GM19468 (cell line): ENCODE results near the gene PPP1R16B.

Experiments
- ATAC-seq: cut with Tn5 transposase; IDR thresholded peaks from one replicate; pipeline ENCODE4 v1.9.1; 2021; ENCODE audit warnings: mild to moderate bottlenecking, moderate library complexity, moderate number of reproducible peaks; ENCODE audit not compliant: unreplicated experiment; ENCODE audit errors: extremely low read depth

The PPP1R16B gene

DNA sequence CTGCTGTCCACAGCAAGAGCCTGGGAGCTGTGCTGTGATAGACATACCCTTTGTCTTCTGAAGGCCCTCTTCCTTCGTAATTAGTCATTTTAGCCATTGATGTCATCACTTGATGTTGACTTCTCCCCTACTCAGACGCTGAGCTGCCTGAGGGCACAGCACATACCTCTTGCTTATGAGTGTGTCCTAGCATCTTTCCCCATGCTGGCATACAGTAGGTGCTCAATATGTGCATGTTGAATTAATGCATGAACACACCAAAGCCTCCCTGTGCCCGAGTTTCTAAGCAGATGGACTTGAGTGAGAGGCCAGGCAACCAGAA is 85.0 kb downstream of the PPP1R16B start:
- no peak for ATAC-seq

- ATAC-seq, result peak; percentile 3
Measured at GRCh38 chr20:38892091-38892981, 86.8 kb downstream of the PPP1R16B start.

- no peak for ATAC-seq
Measured at GRCh38 chr20:38893056-38893564, 87.6 kb downstream of the PPP1R16B start.

DNA sequence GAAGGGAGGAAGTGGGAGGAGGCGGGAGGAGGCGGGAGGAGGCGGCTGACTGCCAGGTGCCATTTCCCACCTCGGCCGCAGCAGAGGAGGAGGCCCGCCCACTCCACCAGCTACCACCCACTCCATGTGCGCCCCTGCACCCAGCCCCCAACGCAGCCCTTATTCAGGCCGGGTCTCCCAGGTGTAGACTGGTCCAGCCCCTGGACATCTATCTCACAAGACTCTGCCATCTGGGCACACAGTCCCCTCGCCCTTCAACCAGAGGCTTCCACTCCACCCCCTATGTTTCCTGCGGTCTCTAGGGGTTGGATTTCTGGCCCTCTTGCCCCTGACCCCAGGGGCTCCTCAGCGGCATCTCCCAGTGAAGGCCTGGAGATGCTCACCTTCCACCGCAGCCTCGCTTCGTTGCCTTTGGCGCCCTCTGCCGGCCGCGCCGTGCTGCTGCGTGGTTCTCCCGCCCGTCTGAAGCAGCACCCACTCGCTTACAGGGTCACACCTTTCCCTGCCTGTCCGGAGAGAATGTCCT is 88.1 kb downstream of the PPP1R16B start:
- no peak for ATAC-seq

DNA sequence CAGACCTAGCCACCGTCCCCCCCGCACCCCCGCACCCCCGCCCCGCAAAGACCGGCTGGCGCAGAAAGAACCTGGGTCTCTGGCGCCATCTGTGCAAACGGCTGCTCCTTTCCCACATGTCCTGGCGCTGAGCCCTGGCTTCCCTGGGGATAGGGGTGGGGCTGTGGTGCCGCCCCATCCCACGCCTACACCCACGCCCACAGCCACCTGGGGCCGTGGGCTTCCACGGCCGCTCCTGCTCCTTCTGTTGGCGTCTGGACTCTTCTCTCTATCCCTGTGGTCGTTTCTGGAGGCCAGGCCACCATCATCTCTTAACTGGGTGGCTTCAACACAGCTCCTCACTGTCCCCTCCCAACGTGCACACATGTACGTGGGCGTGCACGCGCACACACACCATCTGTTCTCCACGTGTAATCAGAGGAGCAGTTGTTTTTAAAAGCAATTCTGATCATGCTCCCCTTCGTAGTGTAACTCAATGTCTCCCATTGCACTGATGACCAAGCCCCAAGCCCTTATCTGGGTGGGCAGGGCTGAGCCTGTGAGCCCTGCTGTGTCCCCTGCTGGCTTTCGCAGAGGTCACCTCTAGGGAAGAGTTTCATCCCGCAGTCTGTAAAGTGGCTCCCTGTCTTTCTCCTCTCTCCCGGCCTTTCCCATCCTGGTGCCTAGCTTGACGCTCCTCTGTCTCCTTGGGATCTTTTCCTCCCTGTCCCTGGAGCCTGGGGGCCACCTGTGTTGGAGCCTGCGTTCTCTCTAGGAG is 88.8 kb downstream of the PPP1R16B start:
- ATAC-seq, result no peak

GRCh38 chr20:38895098-38895949 is 89.8 kb downstream of the PPP1R16B start:
- no peak for ATAC-seq

GRCh38 chr20:38896009-38896594 is 90.6 kb downstream of the PPP1R16B start:
- no peak for ATAC-seq

GRCh38 chr20:38897267-38897666 is 91.8 kb downstream of the PPP1R16B start:
- no peak for ATAC-seq

GRCh38 chr20:38900606-38901005 is 95.1 kb downstream of the PPP1R16B start:
- no peak for ATAC-seq

DNA sequence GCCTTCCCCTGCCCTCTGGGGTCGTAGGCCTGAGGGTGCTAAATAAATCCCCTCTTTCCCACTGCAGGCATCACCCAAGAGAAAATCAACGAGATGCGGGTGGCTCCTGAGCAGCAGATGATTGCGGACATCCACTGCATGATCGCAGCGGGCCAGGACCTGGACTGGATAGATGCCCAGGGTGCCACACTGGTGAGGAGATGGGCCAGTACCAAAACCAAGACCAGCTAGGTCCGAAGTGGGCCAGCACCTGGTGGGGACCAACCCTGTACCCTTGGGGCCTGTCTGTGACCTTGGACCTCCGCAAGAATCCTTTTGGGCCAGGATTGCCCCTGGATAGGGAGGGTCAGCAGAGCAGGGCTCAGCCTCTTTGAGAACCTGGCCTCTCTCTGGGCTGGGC is 97.1 kb downstream of the PPP1R16B start:
- no peak for ATAC-seq

GRCh38 chr20:38903335-38903734 is 97.8 kb downstream of the PPP1R16B start:
- no peak for ATAC-seq

GRCh38 chr20:38905375-38905774 is 99.9 kb downstream of the PPP1R16B start:
- no peak for ATAC-seq

DNA sequence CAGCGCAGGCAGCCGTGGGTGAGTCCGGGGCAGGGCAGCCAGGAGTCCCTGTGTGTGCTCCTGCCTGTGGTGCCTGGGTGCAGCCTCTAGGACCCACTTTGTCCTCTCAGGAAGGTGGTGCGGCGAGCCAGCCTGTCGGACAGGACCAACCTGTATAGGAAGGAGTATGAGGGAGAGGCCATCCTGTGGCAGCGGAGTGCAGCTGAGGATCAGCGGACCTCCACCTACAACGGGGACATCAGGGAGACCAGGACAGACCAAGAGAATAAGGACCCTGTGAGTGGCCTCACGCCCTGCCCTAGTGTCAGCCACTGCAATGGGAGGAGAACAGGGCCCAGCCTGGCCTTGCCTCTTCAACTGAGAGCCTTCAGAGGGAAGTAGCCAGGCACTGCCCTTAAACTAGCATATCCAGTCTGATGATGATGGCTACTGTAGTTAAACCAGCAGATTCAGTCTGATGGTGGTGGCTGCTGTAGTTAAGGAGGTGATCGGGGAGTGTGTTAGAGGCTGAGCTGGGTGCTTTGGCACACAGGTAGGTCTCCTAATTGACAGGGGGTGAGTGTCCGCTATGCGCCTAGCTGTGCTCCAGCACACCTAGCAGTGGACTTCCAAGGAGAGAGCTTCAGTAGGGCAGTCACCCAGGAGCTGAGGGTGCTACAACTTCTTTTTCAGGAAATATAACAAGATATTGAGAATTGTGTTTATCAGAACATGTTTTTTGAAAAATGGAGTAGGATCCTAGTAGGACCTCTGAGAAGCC is 102.6 kb downstream of the PPP1R16B start:
- no peak for ATAC-seq

DNA sequence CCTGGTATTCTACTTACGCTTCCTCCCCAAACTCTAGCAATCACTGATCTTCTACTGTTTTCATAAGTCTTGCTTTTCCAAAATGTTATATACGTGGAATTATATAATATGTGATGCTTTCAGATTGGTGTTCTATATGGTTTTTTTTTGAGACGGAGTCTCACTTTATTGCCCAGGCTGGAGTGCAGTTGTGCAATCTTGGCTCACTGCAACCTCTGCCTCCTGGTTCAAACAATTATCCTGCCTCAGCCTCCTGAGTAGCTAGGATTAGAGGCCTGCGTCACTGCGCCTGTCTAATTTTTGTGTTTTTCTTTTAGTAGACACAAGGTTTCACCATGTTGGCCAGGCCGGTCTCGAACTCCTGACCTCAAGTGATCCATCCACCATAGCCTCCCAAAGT is 109.9 kb downstream of the PPP1R16B start:
- ATAC-seq, result no peak

- ATAC-seq, result no peak
Measured at GRCh38 chr20:38917657-38918056, 112.2 kb downstream of the PPP1R16B start.

DNA sequence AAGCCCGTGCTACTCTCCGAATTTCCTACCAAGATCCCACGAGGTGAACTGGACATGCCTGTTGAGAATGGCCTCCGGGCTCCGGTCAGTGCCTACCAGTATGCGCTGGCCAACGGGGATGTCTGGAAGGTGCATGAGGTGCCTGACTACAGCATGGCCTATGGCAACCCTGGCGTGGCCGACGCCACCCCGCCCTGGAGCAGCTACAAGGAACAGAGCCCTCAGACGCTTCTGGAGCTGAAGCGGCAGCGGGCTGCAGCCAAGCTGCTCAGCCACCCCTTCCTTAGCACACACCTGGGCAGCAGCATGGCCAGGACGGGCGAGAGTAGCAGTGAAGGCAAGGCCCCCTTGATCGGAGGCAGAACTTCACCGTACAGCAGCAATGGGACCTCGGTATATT is 112.7 kb downstream of the PPP1R16B start:
- no peak for ATAC-seq

GRCh38 chr20:38919683-38920082 is 114.2 kb downstream of the PPP1R16B start:
- no peak for ATAC-seq

GRCh38 chr20:38920411-38920810 is 114.9 kb downstream of the PPP1R16B start:
- no peak for ATAC-seq

DNA sequence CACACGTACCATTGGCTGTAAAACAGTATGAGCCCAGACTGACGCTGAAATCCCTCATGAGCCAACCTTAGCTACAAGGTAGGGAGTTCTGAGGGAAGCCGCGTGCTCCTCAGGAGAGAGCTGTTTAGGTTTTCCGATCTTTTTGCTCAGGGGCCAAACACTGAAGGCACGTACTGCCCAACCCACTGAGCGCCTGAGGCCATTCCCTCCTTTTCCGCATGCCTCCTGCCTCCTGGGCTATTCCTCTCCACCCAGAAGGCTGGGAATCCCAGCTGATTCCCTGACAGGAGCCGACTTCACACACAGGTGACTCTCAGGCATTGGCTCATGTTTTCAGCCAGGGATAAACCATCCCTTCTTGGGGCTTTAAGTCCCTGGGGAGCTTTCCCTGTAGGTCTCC is 115.4 kb downstream of the PPP1R16B start:
- ATAC-seq, result no peak
